C4-2B (cell line): Measurements from ENCODE around the gene PHACTR1.

Source experiments
- H3K27ac ChIP-seq: fragments of 450-650 bp; 2 replicates; pipeline ENCODE4 v1.5.1; 2017
- CTCF ChIP-seq: fragments of 450-650 bp; conservative IDR thresholded peaks from 2 replicates; pipeline ENCODE4 v1.5.1; 2017; ENCODE audit warnings: mild to moderate bottlenecking
- ZFX ChIP-seq: fragments of 450-650 bp; IDR thresholded peaks from 2 replicates; pipeline ENCODE4 v1.6.1; 2017

The PHACTR1 gene

DNA sequence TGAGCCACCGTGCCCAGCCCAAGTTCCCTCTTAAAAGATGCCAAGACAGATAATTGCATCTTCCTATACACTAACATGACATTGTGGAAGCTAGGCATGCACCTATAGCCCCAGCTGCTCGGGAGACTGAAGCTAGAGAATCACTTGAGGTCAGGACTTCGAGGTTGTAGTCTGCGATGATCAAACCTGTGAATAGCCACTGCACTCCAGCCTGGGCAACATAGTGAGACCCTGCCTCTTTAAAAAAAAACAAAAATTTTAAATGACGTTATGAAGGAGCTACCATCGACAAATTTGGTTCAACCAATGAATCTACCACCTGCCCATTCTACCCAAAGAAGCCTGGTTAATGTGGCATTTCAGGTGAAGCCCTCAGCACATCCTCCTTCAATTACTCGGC lies 531.1 kb downstream of the PHACTR1 start:
- TF ChIP-seq ZFX (no peak), CTCF (no peak)
- H3K27ac ChIP-seq, result no peak overlapping the region

DNA sequence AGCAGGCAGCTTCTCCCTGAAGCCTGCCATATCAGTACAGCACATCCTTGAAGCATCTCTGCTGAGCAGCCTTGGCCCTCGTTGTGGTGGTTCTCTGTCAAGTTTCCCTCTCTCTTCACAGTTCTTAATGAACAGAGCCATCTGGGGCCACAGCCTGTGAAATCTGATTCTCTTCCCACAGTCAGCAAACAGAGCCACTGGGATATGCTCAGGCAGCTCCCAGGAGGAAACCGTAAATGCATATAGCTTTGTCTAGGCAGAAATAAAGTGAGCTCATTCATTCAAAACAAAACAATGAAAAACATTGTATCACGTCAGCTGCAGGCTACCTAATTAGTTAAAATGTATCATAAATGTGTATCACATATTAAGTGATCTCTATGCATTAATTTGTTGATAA lies 531.5 kb downstream of the PHACTR1 start:
- H3K27ac ChIP-seq, result no peak overlapping the region
- TF ChIP-seq CTCF (no peak), ZFX (no peak)

DNA sequence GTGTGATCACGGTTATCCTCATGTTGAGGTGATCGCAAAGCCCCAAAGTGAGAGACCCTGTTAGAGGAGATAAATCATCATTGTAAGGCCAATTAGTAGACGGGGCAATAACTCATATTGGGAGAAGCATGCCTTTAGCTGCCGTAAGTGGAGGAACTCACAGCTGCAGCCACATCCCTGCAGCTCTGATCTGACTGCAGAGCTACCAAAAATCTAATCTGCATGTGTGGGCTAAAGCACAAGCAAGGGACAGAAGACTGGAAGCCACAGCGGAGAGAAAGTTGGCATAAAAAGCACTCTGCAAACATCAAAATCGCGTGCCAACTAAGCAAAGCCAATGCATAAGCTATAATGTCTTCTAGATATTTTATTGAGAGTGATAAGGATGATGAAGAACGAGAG lies 532.0 kb downstream of the PHACTR1 start:
- H3K27ac ChIP-seq, result no peak overlapping the region
- TF ChIP-seq CTCF (no peak), ZFX (no peak)

DNA sequence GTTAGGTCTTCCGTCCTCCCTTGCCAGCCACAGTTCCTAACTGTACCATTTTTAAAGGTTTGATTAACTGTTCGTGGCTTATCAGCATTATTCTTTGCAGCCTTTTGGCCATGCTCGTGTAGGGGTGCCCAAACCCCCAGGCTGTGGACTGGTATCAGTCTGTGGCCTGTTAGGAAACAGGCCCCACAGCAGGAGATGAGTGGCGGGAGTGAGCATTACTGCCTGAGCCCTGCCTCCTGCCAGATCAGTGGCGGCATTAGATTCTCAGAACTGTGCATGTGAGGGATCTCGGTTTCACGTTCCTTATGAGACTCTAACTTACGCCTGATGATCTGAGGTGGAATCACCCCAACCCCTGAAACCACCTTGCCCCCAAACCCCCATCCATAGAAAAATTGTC lies 532.4 kb downstream of the PHACTR1 start:
- H3K27ac ChIP-seq, result no peak overlapping the region
- TF ChIP-seq CTCF (no peak), ZFX (no peak)

GRCh38 chr6:13249817-13250216 lies 533.2 kb downstream of the PHACTR1 start:
- TF ChIP-seq ZFX (no peak), CTCF (no peak)
- no peak overlapping the region for H3K27ac ChIP-seq

- TF ChIP-seq ZFX (no peak), CTCF (no peak)
- H3K27ac ChIP-seq, result no peak overlapping the region
Measured at GRCh38 chr6:13250703-13251102, 534.1 kb downstream of the PHACTR1 start.

DNA sequence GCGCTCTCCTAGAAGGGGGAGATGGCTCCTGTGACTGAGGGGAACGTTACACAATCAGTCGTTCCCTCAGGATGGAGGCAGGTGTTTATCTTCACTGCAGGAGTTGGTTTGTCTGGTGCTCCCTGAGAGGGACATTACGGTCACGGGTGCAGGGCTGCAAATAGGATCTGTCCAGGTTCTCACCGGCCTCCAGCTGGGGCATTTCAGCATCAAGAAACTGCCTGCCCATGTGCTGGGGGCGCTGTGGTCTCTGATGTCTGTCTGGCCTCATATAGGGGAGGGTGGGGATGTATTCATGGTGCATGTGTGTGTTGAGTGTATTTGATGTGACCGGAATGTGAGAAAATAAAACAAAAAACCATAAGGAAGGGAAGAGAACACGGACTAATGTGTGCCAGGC lies 534.7 kb downstream of the PHACTR1 start:
- no peak overlapping the region for H3K27ac ChIP-seq
- TF ChIP-seq CTCF (no peak), ZFX (no peak)
